GM19239 (cell line): ENCODE results near the gene USP11.
"Not testable (repeated sequence)": the region's sequence is repeated elsewhere in the genome, so short reads cannot be mapped to it uniquely, and the experiment has no call there.

Source experiments
- DNase-seq: peaks from one replicate; pipeline ENCODE4 v3.0.0; 2011; ENCODE audit warnings: low spot score; ENCODE audit not compliant: insufficient read length
- FAIRE-seq: peaks from 2 replicates; lab custom pipeline; 2011; peaks lifted over from hg19 to GRCh38; lab: Jason Lieb, UNC

Gene USP11

GRCh38 chrX:47242321-47242720, 9.5 kb downstream of the USP11 start:
- DNase-seq, result no peak
- FAIRE-seq, result no peak

- FAIRE-seq, result no peak
- no peak for DNase-seq
Measured at GRCh38 chrX:47243351-47243750, 10.5 kb downstream of the USP11 start.

GRCh38 chrX:47244676-47245075, 11.9 kb downstream of the USP11 start:
- FAIRE-seq (no peak), DNase-seq (no peak)

DNA sequence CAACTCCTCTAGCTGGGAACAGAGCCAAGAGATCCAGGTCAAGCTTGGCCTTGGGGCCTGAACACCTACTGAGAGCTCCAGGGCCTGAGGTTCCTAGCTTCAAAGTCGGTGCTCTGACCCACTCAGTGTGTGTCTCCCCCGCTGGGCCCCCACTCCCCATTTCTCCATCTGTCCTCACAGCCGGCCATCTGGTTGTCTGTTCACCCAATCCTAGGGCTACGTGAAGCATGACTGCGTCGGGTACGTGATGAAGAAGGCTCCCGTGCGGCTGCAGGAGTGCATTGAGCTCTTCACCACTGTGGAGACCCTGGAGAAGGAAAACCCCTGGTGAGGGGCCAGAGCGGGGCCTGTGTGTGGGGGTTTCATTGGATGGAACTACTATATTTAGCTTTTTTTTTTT, 12.3 kb downstream of the USP11 start:
- DNase-seq, result no peak
- no peak for FAIRE-seq

- DNase-seq (no peak), FAIRE-seq (no peak)
Measured at GRCh38 chrX:47247206-47247998, 14.6 kb downstream of the USP11 start.

DNA sequence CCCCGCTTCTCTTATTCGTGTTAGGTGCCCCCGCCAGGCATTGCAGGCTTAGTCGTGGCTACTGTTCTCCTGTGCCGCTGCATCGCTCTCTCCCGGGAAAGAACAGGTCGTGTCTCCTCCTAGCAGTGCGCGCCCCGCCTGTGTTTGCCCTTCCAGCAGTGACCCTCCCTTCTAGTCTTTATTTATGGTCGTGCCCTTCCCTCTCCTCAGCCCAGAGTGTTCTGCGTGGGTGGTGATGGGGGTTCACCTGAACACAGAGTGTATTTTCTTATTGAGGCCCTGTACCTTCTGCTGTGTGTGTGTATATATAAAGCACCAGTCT, 15.2 kb downstream of the USP11 start:
- DNase-seq (no peak), FAIRE-seq (peak; percentile 54)

- no peak for FAIRE-seq
- no peak for DNase-seq
Measured at GRCh38 chrX:47248576-47248975, 15.8 kb downstream of the USP11 start.

- DNase-seq (no peak), FAIRE-seq (no peak)
Measured at GRCh38 chrX:47250017-47250347, 17.2 kb downstream of the USP11 start.

GRCh38 chrX:47257620-47258019, 24.8 kb downstream of the USP11 start:
- DNase-seq, FAIRE-seq: not testable (repeated sequence)

DNA sequence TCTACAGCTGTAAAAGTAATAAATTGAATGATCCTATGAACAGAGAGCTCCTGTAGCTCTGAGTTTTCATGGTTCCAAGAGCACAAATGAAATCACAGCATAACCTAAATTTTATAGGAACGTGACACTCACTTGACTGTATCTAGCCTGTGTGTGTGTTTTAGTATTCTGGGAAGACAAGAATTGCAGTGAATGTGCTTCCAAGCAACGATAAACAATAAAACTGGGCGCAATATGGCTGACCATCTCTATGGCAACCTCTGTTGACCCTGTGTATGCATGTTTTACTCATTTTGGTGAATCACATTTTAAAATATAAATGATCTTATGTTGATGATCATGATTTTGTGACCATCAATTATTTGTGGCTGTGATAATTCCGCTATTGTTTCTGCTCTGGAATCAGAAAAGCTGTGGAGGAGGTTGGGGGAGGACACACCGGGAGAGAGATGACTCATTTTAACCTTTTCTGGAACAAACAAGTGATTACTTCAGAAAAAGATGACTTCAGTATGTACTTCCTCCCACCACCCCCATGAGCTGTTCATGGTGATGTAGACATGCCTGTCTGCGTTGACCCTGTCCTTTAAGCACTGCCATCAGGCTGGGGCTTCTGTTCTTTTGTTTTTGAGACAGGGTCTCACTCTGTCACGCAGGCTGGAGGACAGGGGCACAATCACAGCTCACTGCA, 31.8 kb downstream of the USP11 start:
- FAIRE-seq (no peak), DNase-seq (no peak)

GRCh38 chrX:47266643-47267042, 33.8 kb downstream of the USP11 start:
- DNase-seq, result no peak
- no peak for FAIRE-seq

DNA sequence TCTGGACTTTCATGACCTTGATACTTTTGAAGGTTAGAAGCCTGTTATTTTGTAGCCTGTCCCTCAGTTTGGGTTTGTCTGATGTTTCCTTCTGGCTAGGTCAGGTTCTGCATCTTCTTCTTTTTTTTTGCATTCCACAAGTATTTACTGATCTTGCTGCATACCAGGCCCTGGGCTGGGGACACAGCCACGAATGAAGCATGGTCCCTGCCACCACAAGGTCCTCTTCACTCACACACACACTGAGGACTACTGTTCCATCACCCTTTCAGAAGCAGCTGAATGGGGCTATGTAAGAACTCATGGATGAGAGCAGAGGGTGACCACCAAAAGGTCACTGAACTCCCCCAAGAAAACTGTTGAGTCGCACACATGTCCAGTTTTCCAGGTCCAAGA, 39.2 kb downstream of the USP11 start:
- DNase-seq (no peak), FAIRE-seq (no peak)

GRCh38 chrX:47273011-47273730, 40.4 kb downstream of the USP11 start:
- FAIRE-seq (no peak), DNase-seq (no peak)

DNA sequence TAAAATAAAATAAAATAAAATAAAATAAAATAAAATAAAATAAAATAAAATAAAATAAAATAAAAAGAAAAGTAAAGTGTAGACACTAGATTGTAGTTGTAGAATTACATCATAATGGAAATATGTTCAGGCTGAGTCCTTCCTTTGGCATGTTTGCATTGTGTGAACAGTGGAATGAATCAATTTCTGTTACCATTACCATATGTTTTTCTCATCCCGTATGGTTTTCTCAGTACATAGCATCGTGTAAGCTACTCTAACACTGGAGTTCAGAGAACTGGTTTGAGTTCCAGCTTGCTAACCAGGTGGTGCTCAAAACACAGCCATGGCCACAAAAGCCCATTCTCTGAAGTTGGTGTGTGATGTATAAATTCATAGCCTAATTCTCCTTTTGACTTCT, 45.9 kb downstream of the USP11 start:
- DNase-seq, result no peak
- no peak for FAIRE-seq

DNA sequence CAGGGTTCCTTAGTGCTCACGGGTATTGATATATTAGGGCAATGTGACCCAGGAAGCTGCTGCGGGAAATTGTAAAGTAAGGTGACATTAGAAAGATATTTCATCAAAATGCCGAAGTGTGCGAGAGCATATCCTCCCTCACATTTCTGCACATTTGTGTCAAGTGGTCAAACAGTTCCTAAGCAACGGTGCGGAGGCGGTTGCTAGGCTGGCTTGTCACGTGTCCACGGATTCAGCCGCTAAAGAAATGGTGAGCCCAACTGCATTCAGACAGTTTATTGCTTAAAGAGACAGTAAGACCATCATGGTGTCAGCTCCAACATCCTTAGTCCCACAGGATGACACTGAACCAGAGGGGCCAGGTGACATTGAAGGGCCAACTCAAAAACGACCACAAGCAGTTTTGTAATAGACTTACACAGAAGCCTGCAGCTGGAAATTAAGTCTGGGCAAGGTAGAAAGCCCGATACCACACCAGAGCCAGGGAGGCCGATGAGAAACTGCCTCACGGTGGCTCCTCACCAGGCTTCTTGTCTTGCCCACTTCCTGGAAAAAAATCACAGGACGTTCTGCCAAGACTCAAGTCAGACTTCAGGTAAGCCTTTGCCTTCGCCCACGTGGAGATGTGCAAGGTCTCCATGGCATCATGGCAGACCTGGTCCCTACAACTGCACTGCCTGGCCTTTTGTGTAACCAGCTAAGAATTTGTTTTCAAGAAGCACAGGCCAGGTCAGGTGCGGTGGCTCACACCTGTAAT, 50.4 kb downstream of the USP11 start:
- FAIRE-seq (no peak), DNase-seq (no peak)

GRCh38 chrX:47284616-47285015, 51.8 kb downstream of the USP11 start:
- DNase-seq, FAIRE-seq: not testable (repeated sequence)

DNA sequence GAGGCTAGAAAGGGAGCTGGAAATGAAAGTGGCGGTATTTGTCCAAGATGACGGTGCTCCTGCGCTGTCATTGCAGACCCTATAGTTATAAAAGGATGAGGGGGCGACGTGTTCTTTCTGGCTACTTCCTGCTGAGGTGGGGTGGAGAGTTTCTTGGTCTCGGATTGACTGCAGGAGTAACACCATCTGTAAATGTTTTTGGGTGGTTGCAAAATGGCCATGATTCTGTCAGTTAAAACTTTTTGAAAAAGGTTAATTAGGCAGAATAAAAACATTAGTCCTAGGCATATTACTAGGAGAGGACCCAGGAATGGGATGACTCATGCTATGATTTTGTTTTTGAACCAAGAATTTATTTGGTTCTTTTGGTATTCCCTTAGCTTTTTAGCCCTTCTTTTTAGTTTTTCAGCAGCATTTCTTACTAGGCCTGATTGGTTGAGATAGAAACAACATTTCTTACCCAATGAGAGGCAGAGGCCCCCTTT, 53.1 kb downstream of the USP11 start:
- DNase-seq, result no peak
- no peak for FAIRE-seq

GRCh38 chrX:47293106-47293505, 60.3 kb downstream of the USP11 start:
- DNase-seq, result no peak
- no peak for FAIRE-seq

GRCh38 chrX:47296766-47297365, 64.1 kb downstream of the USP11 start:
- no peak for DNase-seq
- no peak for FAIRE-seq

DNA sequence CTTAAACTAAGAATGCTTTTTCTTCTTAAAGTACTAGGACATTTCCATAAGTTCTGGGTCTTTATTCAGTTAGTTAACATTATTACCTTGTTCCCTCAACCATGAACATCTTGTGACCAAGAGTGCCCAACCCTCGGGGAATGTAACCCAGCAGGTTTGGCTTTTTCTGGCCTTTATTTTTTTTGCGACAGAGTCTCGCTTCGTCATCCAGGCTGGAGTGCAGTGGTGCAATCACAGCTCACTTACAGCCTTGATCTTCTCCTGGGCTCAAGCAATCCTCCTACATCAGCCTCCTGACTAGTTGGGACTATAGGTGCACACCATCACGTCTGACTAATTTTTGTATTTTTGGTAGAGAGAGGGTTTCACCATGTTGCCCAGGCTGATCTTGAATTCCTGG, 65.1 kb downstream of the USP11 start:
- FAIRE-seq, result no peak

More for the DNA sequence above, 65.1 kb downstream of the USP11 start:
- no peak for DNase-seq
